Measurements from ENCODE around the gene NPIPB4. TPM values are rescaled to one million over a fixed set of nuclear protein-coding genes. Genes with fewer than 3 reads are reported as not detected.
"Not testable (repeated sequence)": the region's sequence is repeated elsewhere in the genome, so short reads cannot be mapped to it uniquely, and the experiment has no call there.

The NPIPB4 gene
- 100 to 1,000 TPM in 1 of 4 donors, 10 to 100 TPM in 3; 48.1 to 184 (median 74.9) TPM for total RNA-seq

GRCh38 chr16:21857656-21858055 lies at the start of gene NPIPB4:
NPIPB4 (minus strand) TSS chr16:21857756; CDS start chr16:21857378, 378 bp downstream.
- not testable (repeated sequence) for TF ChIP-seq CTCF (IDR thresholded peaks at IDR 0.05; ENCODE audit: low read depth)

Small RNA genes lying within 50 kb of the gene (small RNA-seq; reads per million reads assigned to genes)
- not detected for gene AC092375.3

Other genes starting within 250 kb of the NPIPB4 start
- gene IGSF6, start 205.1 kb downstream of the NPIPB4 start, total RNA-seq, result 10 to 100 TPM in 1 of 4 donors, 1 to 10 TPM in 3; 1.9 to 43.9 (median 7.9) TPM
- 1 to 10 TPM in 2 of 4 donors, under 1 TPM in 2; 0.19 to 2.9 (median 0.95) TPM for gene OTOA, start 193.8 kb downstream of the NPIPB4 start, total RNA-seq
- gene UQCRC2, start 95.6 kb upstream of the NPIPB4 start, total RNA-seq, result 100 to 1,000 TPM; 139 to 149 (median 144) TPM
- not detected for gene PDZD9, start 143.4 kb upstream of the NPIPB4 start, total RNA-seq
- 10 to 100 TPM; 15.3 to 33.4 (median 23.8) TPM for gene MOSMO, start 150.4 kb upstream of the NPIPB4 start, total RNA-seq
- gene VWA3A, start 234.8 kb upstream of the NPIPB4 start, total RNA-seq, result not detected